Epithelial cell of proximal tubule (primary cell): ENCODE results near the gene SFRP5. TPM values are rescaled to one million over a fixed set of nuclear protein-coding genes. Genes with fewer than 3 reads are reported as not detected.

Source experiments
- DNase-seq: peaks from one replicate; pipeline ENCODE4 v3.0.0-alpha.2; 2011; ENCODE audit warnings: low read depth
- H3K4me3 ChIP-seq: 2 replicates; pipeline ENCODE4 v1.5.1; 2011; ENCODE audit warnings: low read depth, mild to moderate bottlenecking, low read length
- CTCF ChIP-seq: conservative IDR thresholded peaks from 2 replicates; pipeline ENCODE4 v1.5.1; 2012; ENCODE audit warnings: low read depth, mild to moderate bottlenecking, low read length
- total RNA-seq: library from RNA; depleted of rRNA; stranded (reverse); fragments of >200 nt; gene quantifications from 2 replicates; pipeline ENCODE4 v1.2.3, GENCODE V29; 2015

SFRP5 gene
- total RNA-seq, 1 donor from 2014 or later = not detected

DNA sequence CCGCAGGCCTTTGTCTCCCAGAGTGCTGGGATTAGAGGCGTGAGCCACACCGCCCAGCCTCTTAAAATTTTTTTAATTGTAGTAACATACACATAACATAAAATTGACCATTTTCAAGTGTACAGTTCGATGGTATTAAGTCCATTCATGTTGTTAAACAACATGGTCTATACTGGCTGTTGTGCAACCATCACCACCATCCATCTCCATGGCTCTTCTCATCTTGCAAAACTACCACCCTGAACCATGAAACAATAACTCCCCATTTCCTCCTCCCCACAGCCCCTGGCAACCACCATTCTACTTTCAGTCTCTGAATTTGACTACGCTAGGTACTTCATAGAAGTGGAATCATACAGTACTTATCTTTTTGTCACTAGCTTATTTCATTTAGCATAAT lies 42.8 kb downstream of the SFRP5 start:
- no peak overlapping the region for H3K4me3 ChIP-seq
- no peak for DNase-seq
- TF ChIP-seq CTCF = no peak

GRCh38 chr10:97726636-97727178 lies 45.1 kb downstream of the SFRP5 start:
- peak overlapping the region; percentile 48 for H3K4me3 ChIP-seq
- DNase-seq = peak; percentile 30
- no peak for TF ChIP-seq CTCF

- H3K4me3 ChIP-seq = no peak overlapping the region
- no peak for DNase-seq
- no peak for TF ChIP-seq CTCF
Measured at GRCh38 chr10:97724341-97724941, 47.4 kb downstream of the SFRP5 start.

DNA sequence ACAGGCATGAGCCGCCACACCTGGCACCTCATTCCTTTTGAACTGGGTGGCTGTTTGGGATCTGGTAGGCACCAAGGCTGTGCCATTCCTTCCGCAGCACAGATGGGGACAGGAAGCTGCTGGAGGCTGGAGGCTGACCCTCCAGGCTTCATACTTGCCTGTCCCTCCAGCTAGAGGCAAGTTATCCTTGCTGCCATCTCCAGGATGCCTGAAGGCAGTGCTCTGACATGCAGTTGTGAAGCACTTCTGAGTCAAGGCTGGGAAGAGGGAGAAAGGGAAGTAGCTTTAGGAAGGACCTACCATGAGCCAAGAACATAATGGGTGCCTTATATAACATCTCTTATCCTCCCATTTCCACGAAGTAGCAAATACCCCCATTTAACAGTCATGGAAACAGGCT lies 48.8 kb downstream of the SFRP5 start:
- DNase-seq = no peak
- no peak for TF ChIP-seq CTCF
- no peak overlapping the region for H3K4me3 ChIP-seq

- TF ChIP-seq CTCF = no peak
- H3K4me3 ChIP-seq = no peak overlapping the region
- no peak for DNase-seq
Measured at GRCh38 chr10:97721871-97722780, 49.7 kb downstream of the SFRP5 start.

DNA sequence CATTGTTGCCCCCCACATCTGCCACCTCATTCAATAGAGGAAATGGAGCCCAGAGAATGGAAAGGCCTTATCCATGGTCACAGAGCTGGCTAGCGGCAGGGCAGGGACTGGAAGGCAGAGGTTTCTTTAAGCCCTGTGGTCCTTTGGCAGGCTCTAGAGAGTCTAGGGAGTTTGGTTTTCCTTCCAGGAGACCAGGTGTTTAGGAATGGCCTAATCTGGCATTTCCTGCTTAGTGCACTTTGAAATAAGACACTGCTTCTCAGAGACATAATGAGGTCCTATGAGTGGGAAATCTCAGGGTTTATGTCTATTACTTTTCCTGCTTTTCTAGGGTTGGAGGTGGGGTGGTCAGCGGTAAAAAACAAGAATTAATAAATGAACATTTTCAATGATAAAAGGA lies 52.2 kb downstream of the SFRP5 start:
- TF ChIP-seq CTCF = no peak
- no peak overlapping the region for H3K4me3 ChIP-seq
- no peak for DNase-seq
